Stimulated activated effector memory CD8-positive, alpha-beta T cell treated with anti-CD3 and anti-CD28 coated beads, Interleukin-12 subunit alpha, Interleukin-12 subunit beta, amount 100 ng/mL, for 72 hours (primary cell): ENCODE results near the gene TTC27.

Experiments
- ATAC-seq: fragments of 150-1000 bp; cut with Tn5 transposase; 2 replicates; pipeline ENCODE4 v1.10.0; 2021
- DNase-seq, 2 donors: peaks; one replicate each; pipeline ENCODE4 v3.0.0; 2021 to 2022; ENCODE audit warnings: low spot score in 2 of 2
- H3K27ac Mint-ChIP-seq: one replicate; pipeline ENCODE4 v1.8.0; 2022; ENCODE audit warnings: mild to moderate bottlenecking, mixed read lengths
- H3K36me3 Mint-ChIP-seq: one replicate; pipeline ENCODE4 v1.8.0; 2022; ENCODE audit warnings: mild to moderate bottlenecking, mixed read lengths
- H3K4me1 Mint-ChIP-seq: one replicate; pipeline ENCODE4 v1.8.0; 2022; ENCODE audit warnings: mixed read lengths
- H3K4me3 Mint-ChIP-seq: one replicate; pipeline ENCODE4 v1.8.0; 2022; ENCODE audit warnings: mild to moderate bottlenecking, mixed read lengths
- H3K9me3 Mint-ChIP-seq: one replicate; pipeline ENCODE4 v1.8.0; 2022; ENCODE audit warnings: mixed read lengths

The TTC27 gene

GRCh38 chr2:32701806-32702205, 74.0 kb downstream of the TTC27 start:
- Mint-ChIP-seq H3K9me3 (no peaks in the 10 kb centered on the region), H3K4me3 (no peak overlapping the region), H3K27ac (no peak overlapping the region), H3K4me1 (peaks cover 8% of the 10 kb centered on the region), H3K36me3 (peaks cover 36% of the 10 kb centered on the region)
- ATAC-seq (no peak), DNase-seq (no peak)

GRCh38 chr2:32702303-32703064, 74.6 kb downstream of the TTC27 start:
- Mint-ChIP-seq H3K4me1 (peaks cover 8% of the 10 kb centered on the region), H3K9me3 (no peaks in the 10 kb centered on the region), H3K36me3 (peaks cover 39% of the 10 kb centered on the region), H3K4me3 (no peak overlapping the region), H3K27ac (peak overlapping the region; percentile 21)
- no peak for ATAC-seq
- DNase-seq = no peak

GRCh38 chr2:32706815-32707579, 79.1 kb downstream of the TTC27 start:
- H3K4me1 Mint-ChIP-seq = no peaks in the 10 kb centered on the region
- ATAC-seq (no peak), DNase-seq (no peak)
- H3K4me3 Mint-ChIP-seq = no peak overlapping the region
- no peaks in the 10 kb centered on the region for H3K9me3 Mint-ChIP-seq
- H3K36me3 Mint-ChIP-seq = peaks cover 43% of the 10 kb centered on the region
- H3K27ac Mint-ChIP-seq = peak overlapping the region; percentile 29

- DNase-seq (no peak), ATAC-seq (no peak)
- no peak overlapping the region for H3K27ac Mint-ChIP-seq
- peaks cover 44% of the 10 kb centered on the region for H3K36me3 Mint-ChIP-seq
- H3K4me3 Mint-ChIP-seq = no peak overlapping the region
- peaks cover 3% of the 10 kb centered on the region for H3K9me3 Mint-ChIP-seq
- peaks cover 16% of the 10 kb centered on the region for H3K4me1 Mint-ChIP-seq
Observed at GRCh38 chr2:32711219-32711618, 83.4 kb downstream of the TTC27 start.

- H3K4me1 Mint-ChIP-seq = peaks cover 16% of the 10 kb centered on the region
- peaks cover 3% of the 10 kb centered on the region for H3K9me3 Mint-ChIP-seq
- H3K27ac Mint-ChIP-seq = no peak overlapping the region
- H3K36me3 Mint-ChIP-seq = peaks cover 44% of the 10 kb centered on the region
- no peak overlapping the region for H3K4me3 Mint-ChIP-seq
- DNase-seq (no peak), ATAC-seq (no peak)
Observed at GRCh38 chr2:32711908-32712501, 84.2 kb downstream of the TTC27 start.

GRCh38 chr2:32712870-32713269, 85.0 kb downstream of the TTC27 start:
- H3K9me3 Mint-ChIP-seq = peaks cover 3% of the 10 kb centered on the region
- peaks cover 16% of the 10 kb centered on the region for H3K4me1 Mint-ChIP-seq
- no peak overlapping the region for H3K27ac Mint-ChIP-seq
- DNase-seq (no peak), ATAC-seq (no peak)
- H3K36me3 Mint-ChIP-seq = peaks cover 52% of the 10 kb centered on the region
- no peak overlapping the region for H3K4me3 Mint-ChIP-seq

GRCh38 chr2:32714521-32714920, 86.7 kb downstream of the TTC27 start:
- no peak for DNase-seq
- H3K4me3 Mint-ChIP-seq = peak overlapping the region; percentile 7
- peaks cover 20% of the 10 kb centered on the region for H3K4me1 Mint-ChIP-seq
- peaks cover 52% of the 10 kb centered on the region for H3K36me3 Mint-ChIP-seq
- no peak for ATAC-seq
- peaks cover 3% of the 10 kb centered on the region for H3K9me3 Mint-ChIP-seq
- no peak overlapping the region for H3K27ac Mint-ChIP-seq

GRCh38 chr2:32715391-32715841, 87.6 kb downstream of the TTC27 start:
- Mint-ChIP-seq H3K4me1 (peaks cover 20% of the 10 kb centered on the region), H3K4me3 (peak overlapping the region; percentile 7), H3K36me3 (peaks cover 52% of the 10 kb centered on the region), H3K27ac (peak overlapping the region; percentile 64), H3K9me3 (peaks cover 3% of the 10 kb centered on the region)
- peak; percentile 97 for ATAC-seq
- no peak for DNase-seq

GRCh38 chr2:32715981-32716380, 88.1 kb downstream of the TTC27 start:
- H3K4me1 Mint-ChIP-seq = peaks cover 20% of the 10 kb centered on the region

GRCh38 chr2:32716598-32716997, 88.7 kb downstream of the TTC27 start:
- no peak overlapping the region for H3K4me3 Mint-ChIP-seq
- H3K9me3 Mint-ChIP-seq = peaks cover 3% of the 10 kb centered on the region
- H3K4me1 Mint-ChIP-seq = peaks cover 20% of the 10 kb centered on the region
- H3K36me3 Mint-ChIP-seq = peaks cover 52% of the 10 kb centered on the region
- ATAC-seq (no peak), DNase-seq (no peak)
- no peak overlapping the region for H3K27ac Mint-ChIP-seq

More at GRCh38 chr2:32715981-32716380, 88.1 kb downstream of the TTC27 start:
- ATAC-seq (no peak), DNase-seq (no peak)
- Mint-ChIP-seq H3K9me3 (peaks cover 3% of the 10 kb centered on the region), H3K27ac (peak overlapping the region; percentile 64), H3K4me3 (no peak overlapping the region), H3K36me3 (peaks cover 52% of the 10 kb centered on the region)

- no peak overlapping the region for H3K4me3 Mint-ChIP-seq
- no peak overlapping the region for H3K27ac Mint-ChIP-seq
- ATAC-seq (no peak), DNase-seq (no peak)
- peaks cover 30% of the 10 kb centered on the region for H3K36me3 Mint-ChIP-seq
- peaks cover 4% of the 10 kb centered on the region for H3K9me3 Mint-ChIP-seq
- peaks cover 20% of the 10 kb centered on the region for H3K4me1 Mint-ChIP-seq
Observed at GRCh38 chr2:32718752-32719151, 90.9 kb downstream of the TTC27 start.

GRCh38 chr2:32719430-32719829, 91.6 kb downstream of the TTC27 start:
- H3K4me1 Mint-ChIP-seq = peaks cover 20% of the 10 kb centered on the region
- H3K4me3 Mint-ChIP-seq = no peak overlapping the region
- H3K36me3 Mint-ChIP-seq = peaks cover 24% of the 10 kb centered on the region
- H3K9me3 Mint-ChIP-seq = peaks cover 3% of the 10 kb centered on the region
- no peak overlapping the region for H3K27ac Mint-ChIP-seq
- no peak for ATAC-seq
- DNase-seq = no peak

- Mint-ChIP-seq H3K4me1 (peaks cover 13% of the 10 kb centered on the region), H3K9me3 (peaks cover 3% of the 10 kb centered on the region), H3K4me3 (no peak overlapping the region), H3K36me3 (peaks cover 23% of the 10 kb centered on the region), H3K27ac (no peak overlapping the region)
- ATAC-seq (no peak), DNase-seq (no peak)
Observed at GRCh38 chr2:32719933-32720716, 92.3 kb downstream of the TTC27 start.

GRCh38 chr2:32720771-32721170, 92.9 kb downstream of the TTC27 start:
- H3K4me3 Mint-ChIP-seq = no peak overlapping the region
- H3K4me1 Mint-ChIP-seq = peaks cover 7% of the 10 kb centered on the region
- DNase-seq = no peak
- no peak for ATAC-seq
- peaks cover 3% of the 10 kb centered on the region for H3K9me3 Mint-ChIP-seq
- no peak overlapping the region for H3K27ac Mint-ChIP-seq
- H3K36me3 Mint-ChIP-seq = peaks cover 25% of the 10 kb centered on the region

GRCh38 chr2:32721376-32721775, 93.5 kb downstream of the TTC27 start:
- Mint-ChIP-seq H3K27ac (no peak overlapping the region), H3K9me3 (peaks cover 5% of the 10 kb centered on the region), H3K4me1 (peaks cover 4% of the 10 kb centered on the region), H3K4me3 (no peak overlapping the region), H3K36me3 (peaks cover 26% of the 10 kb centered on the region)
- no peak for ATAC-seq
- DNase-seq = no peak
